Psoas muscle (tissue), 8 donors: ENCODE measurements around the gene REX1BD. TPM values are rescaled to one million over a fixed set of nuclear protein-coding genes. Genes with fewer than 3 reads are reported as not detected.

Source experiments
- ATAC-seq, 4 donors: fragments of 200-7000 bp; cut with Tn5 transposase; one replicate each; pipeline ENCODE4 v1.9.1; 2020; ENCODE audit warnings: moderate library complexity in 3 of 4, mild to moderate bottlenecking in 2 of 4
- DNase-seq, 2 donors: peaks; one replicate each; pipeline ENCODE4 v3.0.0-alpha.2; 2020
- H3K27ac ChIP-seq: fragments of 200-600 bp; one replicate; pipeline ENCODE4 v1.8.0; 2022
- H3K27me3 ChIP-seq, 3 donors: fragments of 200-600 bp in 1 of 3; one replicate each; pipeline versions ENCODE4 v1.6.1 to v1.8.0; 2013 to 2022; ENCODE audit warnings: low read length in 2 of 3, mild to moderate bottlenecking in 2 of 3, moderate library complexity in 1 of 3; ENCODE audit not compliant: insufficient read depth in 3 of 3
- H3K36me3 ChIP-seq, 2 donors: fragments of 200-600 bp in 1 of 2; one replicate each; pipeline versions ENCODE4 v1.6.1 to v1.8.0; 2013 to 2022; ENCODE audit warnings: low read depth in 1 of 2, mild to moderate bottlenecking in 1 of 2, moderate library complexity in 1 of 2; ENCODE audit not compliant: insufficient read depth in 1 of 2
- H3K4me1 ChIP-seq: fragments of 200-600 bp; one replicate; pipeline ENCODE4 v1.8.0; 2022
- H3K4me3 ChIP-seq: fragments of 200-600 bp; one replicate; pipeline ENCODE4 v1.8.0; 2022; ENCODE audit warnings: mild to moderate bottlenecking
- H3K9me3 ChIP-seq: fragments of 200-600 bp; one replicate; pipeline ENCODE4 v1.8.0; 2022
- CTCF ChIP-seq: fragments of 200-600 bp; IDR thresholded peaks from one replicate; pipeline ENCODE4 v1.8.0; 2022; ENCODE audit warnings: antibody characterized with exemption
- WGBS, 3 donors: extraction: QIAGEN DNeasy Blood & Tissue Kit; methylation state at CpG; one replicate each; pipeline versions ENCODE4 v1.1.6 to v1.1.7; 2013; 5-methylcytosine and 5-hydroxymethylcytosine counted together
- intact Hi-C, 2 donors: fragments of 100-400 bp; cut with DNase I; formaldehyde crosslinking; loops; one replicate each; pipeline versions ENCODE4 v1.11.0 to v1.14.2; 2022
- polyA plus RNA-seq, 3 donors: library from polyadenylated mRNA; stranded (reverse); fragments of 200-250 nt; gene quantifications; one replicate each; pipeline ENCODE4 v1.2.3, GENCODE V29; 2013
- total RNA-seq, 4 donors: library from RNA; stranded (reverse); fragmentation: NEBNext Ultra II Directional in 2 of 4; extraction: Animal tissue kit (Norgen Biotek cat#: 25700) in 2 of 4; gene quantifications; one replicate each; pipeline versions ENCODE4 v1.2.1 to v1.2.4, GENCODE V29; 2021 to 2023
- donor health status: healthy with polysubstance abuse.
- donor health status: DM: no; HTN: no; CAD: no; lungs with moderate emphysema.
- donor health status: Bipolar disorder and iron deficiency.
- donor health status: healthy.
- donor health status: DM: yes; HTN: yes; CAD: no.
- donor health status: DM: no; HTN: no; CAD: no.
- donor health status: DM: no; HTN: no; CAD: no.
- donor health status: DM: yes; HTN: yes; CAD: no.

REX1BD gene
- total and polyA plus RNA-seq, 7 donors = 52.1 to 105 (median 85.0) TPM

GRCh38 chr19:18603255-18603957, 14.8 kb downstream of the REX1BD start:
- peak in 1 of 2 donors; percentile 22 for DNase-seq
- H3K4me1 ChIP-seq = peaks cover 10% of the 10 kb centered on the region
- WGBS, 3 donors = 11 to 21% (median 16%) methylated on average over 16 to 32 of the region's 32 CpGs
- peaks cover 0 to 60% (median 27%) of the 10 kb centered on the region in 3 donors for H3K27me3 ChIP-seq
- no peak overlapping the region for H3K27ac ChIP-seq
- H3K36me3 ChIP-seq = no peaks in the 10 kb centered on the region
- peak in 3 of 4 donors; percentile 20 to 38 (median 35) for ATAC-seq
- H3K4me3 ChIP-seq = no peak overlapping the region
- H3K9me3 ChIP-seq = no peaks in the 10 kb centered on the region
- intact Hi-C loops = no loop called here
- TF ChIP-seq CTCF = no peak

DNA sequence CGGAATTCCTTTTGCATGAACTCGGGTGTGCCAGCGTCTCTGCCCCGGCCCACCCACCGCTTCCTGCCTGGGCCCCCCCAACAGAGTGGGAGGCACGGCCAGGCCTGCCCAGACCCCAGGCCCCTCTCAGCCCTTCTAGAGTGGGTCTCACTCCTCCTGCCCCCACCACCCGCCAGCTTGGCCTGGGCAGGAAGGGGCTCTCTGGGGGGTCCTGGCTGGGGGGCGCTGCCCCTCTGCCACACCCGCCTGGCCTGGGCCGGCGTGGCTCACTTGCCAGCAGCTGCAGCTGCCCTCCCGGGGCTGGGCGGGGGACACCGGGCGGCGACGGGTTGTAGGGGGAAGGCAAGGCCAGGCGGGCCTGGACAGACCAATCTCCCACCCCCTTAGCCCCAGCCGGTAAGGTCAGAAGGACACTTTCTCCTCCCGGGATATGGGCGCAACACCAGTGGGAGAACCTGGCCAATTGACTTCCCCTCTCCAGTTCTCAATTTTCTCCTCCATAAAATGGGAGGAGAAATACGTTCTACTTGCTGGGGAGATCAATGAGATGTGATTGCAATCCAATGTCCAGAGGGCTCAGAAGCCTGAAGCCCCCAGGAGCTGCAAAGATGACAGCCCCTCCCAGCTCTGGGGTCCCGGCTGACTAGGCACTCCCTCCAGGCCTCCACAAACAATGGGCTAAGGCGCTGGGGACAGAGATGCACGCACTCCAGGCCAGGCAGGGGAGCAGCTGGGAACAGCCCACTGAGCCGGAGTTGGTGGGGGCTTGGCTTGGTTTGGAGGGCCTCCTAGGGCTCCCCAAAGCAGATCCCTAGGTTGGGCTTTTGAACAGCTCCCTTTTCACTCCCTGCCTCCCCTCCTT, 15.6 kb downstream of the REX1BD start:
- no peaks in the 10 kb centered on the region for H3K36me3 ChIP-seq
- H3K27me3 ChIP-seq = peaks cover 0 to 63% (median 28%) of the 10 kb centered on the region in 3 donors
- ATAC-seq (peak in 1 of 4 donors; percentile 27), DNase-seq (no peak)
- WGBS, 3 donors = 25 to 31% (median 27%) methylated on average over 22 to 26 of the region's 26 CpGs
- intact Hi-C loops = no loop called here
- no peak overlapping the region for H3K27ac ChIP-seq
- no peak for TF ChIP-seq CTCF
- peaks cover 10% of the 10 kb centered on the region for H3K4me1 ChIP-seq
- no peak overlapping the region for H3K4me3 ChIP-seq
- H3K9me3 ChIP-seq = no peaks in the 10 kb centered on the region

DNA sequence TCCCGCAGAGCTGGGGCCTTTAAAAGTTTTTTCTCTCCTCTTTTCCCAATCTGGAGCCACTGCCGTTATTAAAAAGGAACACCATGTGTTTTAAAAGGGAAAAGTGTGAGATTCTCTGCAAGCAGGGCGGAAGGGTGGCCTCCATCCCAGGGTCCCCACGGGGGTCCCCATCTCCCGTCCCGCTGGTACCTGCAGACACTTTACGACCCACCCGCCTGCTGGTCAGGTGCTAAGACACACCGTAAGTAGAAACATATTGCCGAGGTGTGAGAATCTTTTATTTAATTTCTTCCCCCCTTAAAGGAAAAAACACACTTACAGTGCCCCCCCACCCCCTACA, 16.2 kb downstream of the REX1BD start:
- Histone ChIP-seq H3K4me1 (peaks cover 10% of the 10 kb centered on the region), H3K27me3 (peaks cover 0 to 66% (median 26%) of the 10 kb centered on the region in 3 donors), H3K9me3 (no peaks in the 10 kb centered on the region), H3K36me3 (no peaks in the 10 kb centered on the region), H3K4me3 (no peak overlapping the region), H3K27ac (no peak overlapping the region)
- WGBS, 3 donors = 51 to 62% (median 58%) methylated on average over 10 of the region's 10 CpGs
- no peak for ATAC-seq
- TF ChIP-seq CTCF = no peak
- intact Hi-C loops = no loop called here
- no peak for DNase-seq

DNA sequence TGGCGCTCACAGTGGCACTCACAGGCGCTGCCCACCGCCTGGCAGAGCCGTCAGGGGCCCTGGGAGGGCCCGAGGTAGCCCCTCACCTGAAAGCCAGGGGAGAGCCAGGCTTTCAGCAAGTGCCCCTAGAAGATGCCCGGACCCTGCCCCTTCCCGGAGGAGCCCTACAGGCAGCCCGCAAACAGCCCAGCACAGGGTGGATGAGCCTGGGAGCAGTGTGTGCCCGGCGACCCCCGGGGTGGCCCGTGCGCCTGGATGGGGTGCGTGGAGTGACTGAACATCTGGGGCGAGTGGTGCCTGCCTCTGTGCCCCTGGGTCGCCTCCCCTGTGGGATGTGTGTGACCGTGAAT, 16.6 kb downstream of the REX1BD start:
- H3K4me1 ChIP-seq = peaks cover 10% of the 10 kb centered on the region
- no peaks in the 10 kb centered on the region for H3K9me3 ChIP-seq
- ATAC-seq (peak in 1 of 4 donors; percentile 6), DNase-seq (no peak)
- 44 to 53% (median 47%) methylated on average over 15 to 17 of the region's 17 CpGs for WGBS, 3 donors
- no peak overlapping the region for H3K27ac ChIP-seq
- intact Hi-C loops = no loop called here
- H3K36me3 ChIP-seq = no peaks in the 10 kb centered on the region
- no peak for TF ChIP-seq CTCF
- H3K4me3 ChIP-seq = peak overlapping the region; percentile 50
- H3K27me3 ChIP-seq = peaks cover 0 to 68% (median 26%) of the 10 kb centered on the region in 3 donors
